Measurements from ENCODE around the gene BCAS3.

BCAS3 gene

DNA sequence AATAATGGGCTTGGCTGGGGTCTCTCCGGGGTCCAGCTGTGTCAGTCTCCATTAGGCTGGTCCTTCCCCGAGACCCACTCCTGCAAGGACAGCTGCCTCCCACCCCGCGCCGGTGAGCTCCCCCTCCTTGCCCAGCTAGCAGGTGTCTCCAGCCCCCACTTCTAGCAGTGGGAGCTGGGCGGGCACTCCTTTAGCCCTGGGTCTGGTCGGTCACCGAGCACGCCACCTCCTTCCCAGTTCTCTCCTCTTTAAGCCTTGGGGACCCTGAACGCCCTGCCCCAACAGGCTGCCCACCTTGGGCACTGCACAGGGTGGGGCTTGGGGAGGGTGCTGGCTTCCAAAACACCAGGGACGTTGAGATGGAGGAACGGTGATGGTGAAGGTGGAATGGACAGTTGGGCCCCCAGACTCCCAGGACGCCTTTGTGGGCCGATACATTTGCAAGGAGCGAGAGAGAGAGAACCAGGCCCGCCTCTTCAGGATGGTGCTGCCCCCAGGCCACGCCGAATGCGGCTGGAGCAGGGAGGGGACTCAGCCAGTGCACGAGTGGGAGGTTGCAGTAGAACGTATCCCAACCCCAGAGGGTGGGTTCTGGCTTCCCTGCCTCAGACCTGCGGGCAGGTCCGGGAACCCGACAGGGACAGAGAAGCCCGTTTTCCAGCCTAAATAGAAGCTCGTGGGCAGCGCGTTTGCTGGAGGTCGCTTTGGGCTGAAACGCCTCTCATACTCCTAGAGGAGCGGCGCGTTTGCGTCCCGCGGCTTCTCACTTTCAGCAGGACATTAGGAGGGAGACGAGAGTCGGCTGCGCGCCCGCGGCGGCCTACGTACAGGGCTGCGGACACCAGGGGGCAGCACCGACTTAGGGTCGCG is 732.7 kb downstream of the BCAS3 start:
- Histone ChIP-seq H3K9ac (ENCODE audit: low read length in 2 of 2) (no peak overlapping the region), H3K36me3 (ENCODE audit: control insufficient read depth in 2 of 2, insufficient read depth in 2 of 2, low read length in 2 of 2) (no peaks in the 10 kb centered on the region), H3K4me1 (ENCODE audit: control insufficient read depth, insufficient read depth, low read length) (peaks cover 38% of the 10 kb centered on the region), H3K4me3 (ENCODE audit: low read length in 2 of 2) (peak overlapping the region in 1 of 2 donors; percentile 74), H3K27ac (ENCODE audit: low read length) (no peak overlapping the region), H3K27me3 (ENCODE audit: control insufficient read depth in 1 of 2, insufficient read depth in 2 of 2, low read length in 2 of 2) (peaks cover 40 to 67% of the 10 kb centered on the region in 2 donors), H3K9me3 (ENCODE audit: control insufficient read depth in 2 of 2, low read length in 2 of 2) (no peaks in the 10 kb centered on the region)

- Histone ChIP-seq H3K27me3 (ENCODE audit: control insufficient read depth in 1 of 2, insufficient read depth in 2 of 2, low read length in 2 of 2) (peaks cover 37 to 61% of the 10 kb centered on the region in 2 donors), H3K4me3 (ENCODE audit: low read length in 2 of 2) (peak overlapping the region in 1 of 2 donors; percentile 76), H3K4me1 (ENCODE audit: control insufficient read depth, insufficient read depth, low read length) (peaks cover 37% of the 10 kb centered on the region), H3K9me3 (ENCODE audit: control insufficient read depth in 2 of 2, low read length in 2 of 2) (no peaks in the 10 kb centered on the region), H3K27ac (ENCODE audit: low read length) (no peak overlapping the region), H3K9ac (ENCODE audit: low read length in 2 of 2) (no peak overlapping the region), H3K36me3 (ENCODE audit: control insufficient read depth in 2 of 2, insufficient read depth in 2 of 2, low read length in 2 of 2) (no peaks in the 10 kb centered on the region)
These were observed 733.3 kb downstream of the BCAS3 start for GRCh38 chr17:61411011-61411260.

GRCh38 chr17:61411261-61412142 is 733.9 kb downstream of the BCAS3 start:
- Histone ChIP-seq H3K9me3 (ENCODE audit: control insufficient read depth in 2 of 2, low read length in 2 of 2) (no peaks in the 10 kb centered on the region), H3K4me3 (ENCODE audit: low read length in 2 of 2) (peak overlapping the region; percentile 41 to 76), H3K27me3 (ENCODE audit: control insufficient read depth in 1 of 2, insufficient read depth in 2 of 2, low read length in 2 of 2) (peaks cover 34 to 56% of the 10 kb centered on the region in 2 donors), H3K27ac (ENCODE audit: low read length) (no peak overlapping the region), H3K9ac (ENCODE audit: low read length in 2 of 2) (peak overlapping the region; percentile 36 to 57), H3K36me3 (ENCODE audit: control insufficient read depth in 2 of 2, insufficient read depth in 2 of 2, low read length in 2 of 2) (no peaks in the 10 kb centered on the region), H3K4me1 (ENCODE audit: control insufficient read depth, insufficient read depth, low read length) (peaks cover 38% of the 10 kb centered on the region)

- H3K9me3 ChIP-seq (ENCODE audit: control insufficient read depth in 2 of 2, low read length in 2 of 2): no peaks in the 10 kb centered on the region
- H3K36me3 ChIP-seq (ENCODE audit: control insufficient read depth in 2 of 2, insufficient read depth in 2 of 2, low read length in 2 of 2): no peaks in the 10 kb centered on the region
- peak overlapping the region; percentile 57 to 69 for H3K9ac ChIP-seq (ENCODE audit: low read length in 2 of 2)
- peak overlapping the region; percentile 41 to 76 for H3K4me3 ChIP-seq (ENCODE audit: low read length in 2 of 2)
- no peak overlapping the region for H3K27ac ChIP-seq (ENCODE audit: low read length)
- H3K4me1 ChIP-seq (ENCODE audit: control insufficient read depth, insufficient read depth, low read length): peaks cover 46% of the 10 kb centered on the region
- H3K27me3 ChIP-seq (ENCODE audit: control insufficient read depth in 1 of 2, insufficient read depth in 2 of 2, low read length in 2 of 2): peaks cover 29 to 57% of the 10 kb centered on the region in 2 donors
These were observed 734.6 kb downstream of the BCAS3 start for GRCh38 chr17:61412143-61412859.

DNA sequence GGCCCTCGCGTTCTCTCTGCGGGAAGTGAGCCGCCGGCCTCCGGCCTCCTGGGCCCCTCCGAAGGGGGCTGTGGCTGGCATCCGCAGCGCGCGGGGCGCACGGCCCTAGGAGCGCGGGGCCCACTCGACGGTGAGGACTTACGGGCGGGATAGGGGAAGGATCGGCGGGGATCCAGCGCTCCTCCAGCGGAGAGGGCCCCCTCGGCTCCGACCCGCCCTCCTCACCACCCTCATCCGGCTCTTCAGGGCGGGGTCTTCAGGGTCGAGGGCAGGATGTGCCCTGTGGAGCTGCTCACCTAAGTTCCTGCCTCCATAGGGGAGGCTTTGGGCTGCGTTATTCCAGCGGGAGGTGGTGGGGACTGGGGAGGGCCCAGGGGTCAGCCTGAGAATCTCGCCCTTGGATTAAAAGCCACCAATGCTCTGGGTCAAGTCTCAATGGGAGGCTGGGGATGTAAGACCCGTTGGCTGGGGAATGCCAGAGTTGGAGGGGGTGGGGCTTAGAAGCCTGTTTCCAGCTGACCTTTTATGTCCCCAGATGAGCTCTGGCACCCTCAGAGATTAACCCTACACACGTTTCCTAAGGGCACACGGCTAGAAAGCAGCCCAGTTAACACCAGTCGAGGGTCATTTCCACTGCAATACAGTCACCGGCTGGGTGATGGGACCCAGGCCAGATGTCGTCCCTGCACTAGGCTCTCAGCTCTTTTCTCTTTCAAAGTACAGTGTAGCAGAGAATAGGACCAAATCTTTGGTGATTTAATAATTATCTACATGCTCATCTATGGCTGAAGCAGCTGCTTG is 735.4 kb downstream of the BCAS3 start:
- H3K9me3 ChIP-seq (ENCODE audit: control insufficient read depth in 2 of 2, low read length in 2 of 2): no peaks in the 10 kb centered on the region
- H3K4me3 ChIP-seq (ENCODE audit: low read length in 2 of 2): peak overlapping the region; percentile 41 to 76
- peaks cover 47% of the 10 kb centered on the region for H3K4me1 ChIP-seq (ENCODE audit: control insufficient read depth, insufficient read depth, low read length)
- no peak overlapping the region for H3K27ac ChIP-seq (ENCODE audit: low read length)
- H3K27me3 ChIP-seq (ENCODE audit: control insufficient read depth in 1 of 2, insufficient read depth in 2 of 2, low read length in 2 of 2): peaks cover 23 to 52% of the 10 kb centered on the region in 2 donors
- H3K9ac ChIP-seq (ENCODE audit: low read length in 2 of 2): peak overlapping the region; percentile 57 to 69
- no peaks in the 10 kb centered on the region for H3K36me3 ChIP-seq (ENCODE audit: control insufficient read depth in 2 of 2, insufficient read depth in 2 of 2, low read length in 2 of 2)

- Histone ChIP-seq H3K27me3 (ENCODE audit: control insufficient read depth in 1 of 2, insufficient read depth in 2 of 2, low read length in 2 of 2) (peaks cover 17 to 46% of the 10 kb centered on the region in 2 donors), H3K4me1 (ENCODE audit: control insufficient read depth, insufficient read depth, low read length) (peaks cover 47% of the 10 kb centered on the region), H3K27ac (ENCODE audit: low read length) (no peak overlapping the region), H3K9me3 (ENCODE audit: control insufficient read depth in 2 of 2, low read length in 2 of 2) (no peaks in the 10 kb centered on the region), H3K4me3 (ENCODE audit: low read length in 2 of 2) (peak overlapping the region in 1 of 2 donors; percentile 76), H3K9ac (ENCODE audit: low read length in 2 of 2) (no peak overlapping the region), H3K36me3 (ENCODE audit: control insufficient read depth in 2 of 2, insufficient read depth in 2 of 2, low read length in 2 of 2) (no peaks in the 10 kb centered on the region)
These were observed 736.0 kb downstream of the BCAS3 start for GRCh38 chr17:61413661-61414126.

DNA sequence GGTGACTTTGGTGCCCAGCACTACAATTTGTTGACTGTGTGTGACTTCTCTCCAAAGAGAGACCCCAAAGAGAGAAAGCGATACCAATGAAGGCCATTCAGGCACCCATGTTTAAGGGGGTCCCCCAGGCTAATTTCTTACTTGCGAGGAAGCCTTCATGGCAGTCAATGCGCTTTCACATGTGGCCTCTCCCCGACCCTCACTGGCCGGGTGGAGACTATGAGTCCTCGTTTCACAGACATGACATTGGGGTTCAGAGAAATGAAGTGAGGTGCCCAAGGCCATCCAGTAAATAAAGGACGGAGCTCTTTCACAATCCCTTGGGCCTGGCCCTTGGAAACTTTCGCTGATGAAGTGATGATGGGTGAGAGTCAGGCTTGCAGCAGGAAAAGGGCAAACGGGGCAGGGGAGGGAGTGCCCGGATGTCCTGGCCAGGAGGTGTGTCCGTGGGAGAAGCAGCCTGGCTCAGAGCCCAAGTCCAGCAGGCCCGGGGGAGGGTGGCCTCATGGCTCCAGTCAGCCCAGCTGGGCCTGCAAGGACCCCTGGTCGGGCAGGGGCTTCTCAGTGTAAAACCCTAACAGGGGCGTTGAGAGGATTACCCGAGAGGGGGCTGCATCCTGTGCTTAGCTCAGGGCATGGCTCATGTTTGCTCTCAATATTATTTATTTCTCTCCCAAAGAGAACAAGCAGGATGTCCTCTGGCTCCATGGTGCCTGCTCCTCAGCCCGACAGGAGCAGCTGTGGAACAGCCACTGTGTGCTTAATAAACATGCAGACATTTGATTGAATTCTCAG is 736.7 kb downstream of the BCAS3 start:
- no peak overlapping the region for H3K9ac ChIP-seq (ENCODE audit: low read length in 2 of 2)
- H3K4me3 ChIP-seq (ENCODE audit: low read length in 2 of 2): no peak overlapping the region
- peaks cover 20 to 40% of the 10 kb centered on the region in 2 donors for H3K27me3 ChIP-seq (ENCODE audit: control insufficient read depth in 1 of 2, insufficient read depth in 2 of 2, low read length in 2 of 2)
- H3K27ac ChIP-seq (ENCODE audit: low read length): no peak overlapping the region
- H3K9me3 ChIP-seq (ENCODE audit: control insufficient read depth in 2 of 2, low read length in 2 of 2): no peaks in the 10 kb centered on the region
- H3K4me1 ChIP-seq (ENCODE audit: control insufficient read depth, insufficient read depth, low read length): peaks cover 44% of the 10 kb centered on the region
- no peaks in the 10 kb centered on the region for H3K36me3 ChIP-seq (ENCODE audit: control insufficient read depth in 2 of 2, insufficient read depth in 2 of 2, low read length in 2 of 2)

GRCh38 chr17:61414936-61415251 is 737.2 kb downstream of the BCAS3 start:
- Histone ChIP-seq H3K4me3 (ENCODE audit: low read length in 2 of 2) (no peak overlapping the region), H3K9ac (ENCODE audit: low read length in 2 of 2) (no peak overlapping the region), H3K27ac (ENCODE audit: low read length) (no peak overlapping the region), H3K27me3 (ENCODE audit: control insufficient read depth in 1 of 2, insufficient read depth in 2 of 2, low read length in 2 of 2) (peaks cover 23 to 38% of the 10 kb centered on the region in 2 donors), H3K9me3 (ENCODE audit: control insufficient read depth in 2 of 2, low read length in 2 of 2) (no peaks in the 10 kb centered on the region), H3K4me1 (ENCODE audit: control insufficient read depth, insufficient read depth, low read length) (peaks cover 42% of the 10 kb centered on the region), H3K36me3 (ENCODE audit: control insufficient read depth in 2 of 2, insufficient read depth in 2 of 2, low read length in 2 of 2) (no peaks in the 10 kb centered on the region)

DNA sequence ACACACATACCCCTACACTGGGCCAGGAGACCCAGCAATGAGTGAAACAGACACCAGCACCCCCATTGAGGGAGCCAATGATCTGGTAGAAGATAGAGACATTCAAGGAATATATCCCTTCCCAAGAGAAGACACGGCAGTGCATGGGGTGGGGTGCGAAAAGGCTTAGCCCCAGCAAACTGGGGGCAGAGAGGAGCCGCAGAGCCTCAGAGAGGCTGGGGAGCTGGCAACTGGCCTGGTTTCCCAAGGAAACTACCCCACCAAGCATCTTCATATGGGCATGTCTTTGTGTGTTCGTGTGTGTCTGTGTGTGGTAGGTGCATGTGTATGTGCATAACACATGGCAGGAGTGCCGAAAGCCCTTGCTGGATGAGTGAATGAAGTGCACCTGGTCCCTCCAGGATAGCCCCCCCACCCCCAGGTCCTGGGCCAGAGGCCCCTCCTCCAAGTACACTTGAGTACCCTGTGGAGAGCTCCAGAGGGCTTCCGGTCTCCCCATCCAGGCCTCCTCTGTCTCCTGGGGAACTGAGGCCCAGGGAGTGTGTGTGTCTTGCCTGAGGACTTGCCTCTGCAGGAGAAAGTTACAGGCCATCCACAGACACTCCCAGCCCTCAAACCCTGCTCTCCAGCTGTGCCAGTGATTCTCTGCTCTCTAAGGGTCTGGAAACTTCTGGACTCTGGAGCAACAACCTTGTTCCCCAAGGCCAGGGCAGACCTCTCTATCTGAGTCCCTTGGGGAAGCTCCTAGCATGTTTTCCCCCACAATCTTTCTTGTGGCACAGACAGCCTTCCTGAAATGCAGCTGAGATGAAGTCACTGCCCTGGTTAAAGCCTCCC is 737.9 kb downstream of the BCAS3 start:
- H3K4me1 ChIP-seq (ENCODE audit: control insufficient read depth, insufficient read depth, low read length): peaks cover 35% of the 10 kb centered on the region
- no peaks in the 10 kb centered on the region for H3K36me3 ChIP-seq (ENCODE audit: control insufficient read depth in 2 of 2, insufficient read depth in 2 of 2, low read length in 2 of 2)
- no peak overlapping the region for H3K27ac ChIP-seq (ENCODE audit: low read length)
- H3K9ac ChIP-seq (ENCODE audit: low read length in 2 of 2): no peak overlapping the region
- peaks cover 16 to 33% of the 10 kb centered on the region in 2 donors for H3K27me3 ChIP-seq (ENCODE audit: control insufficient read depth in 1 of 2, insufficient read depth in 2 of 2, low read length in 2 of 2)
- no peaks in the 10 kb centered on the region for H3K9me3 ChIP-seq (ENCODE audit: control insufficient read depth in 2 of 2, low read length in 2 of 2)
- no peak overlapping the region for H3K4me3 ChIP-seq (ENCODE audit: low read length in 2 of 2)
